ENCODE results near the gene ZKSCAN1. TPM values are rescaled to one million over a fixed set of nuclear protein-coding genes. Genes with fewer than 3 reads are reported as not detected.

The ZKSCAN1 gene
- polyA plus RNA-seq, 2 donors: 10.5 to 25.0 TPM

DNA sequence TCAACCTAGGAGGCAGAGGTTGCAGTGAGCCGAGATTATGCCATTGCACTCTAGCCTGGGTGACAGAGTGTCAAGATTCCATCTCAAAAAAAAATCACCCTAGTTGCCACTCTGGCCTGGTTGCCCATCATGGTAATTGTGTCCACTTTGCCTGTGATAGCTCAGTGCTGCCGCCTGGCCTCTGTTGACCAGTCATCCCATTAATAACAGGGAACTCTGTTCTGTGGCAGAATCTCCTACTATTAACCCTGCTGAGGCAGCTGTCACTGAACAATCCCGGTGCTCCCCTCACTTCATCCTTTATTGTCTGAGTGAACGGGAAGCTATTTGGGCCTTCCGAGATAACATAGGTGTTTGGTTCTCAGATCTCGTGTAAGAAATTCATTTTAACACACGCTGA lies 51.6 kb downstream of the ZKSCAN1 start:
- peaks cover 7 to 20% of the 10 kb centered on the region in 2 donors for H3K9me3 ChIP-seq (ENCODE audit: control insufficient read depth in 2 of 2, insufficient read depth in 1 of 2, low read depth in 1 of 2, low read length in 1 of 2)
- 92 to 95% methylated on average over 7 of the region's 7 CpGs for WGBS, 2 donors
- no peak overlapping the region for H3K4me3 ChIP-seq (ENCODE audit: low read depth in 1 of 2, low read length in 2 of 2)
- H3K36me3 ChIP-seq (ENCODE audit: control insufficient read depth in 2 of 2, insufficient read depth in 2 of 2, low read length in 1 of 2): peaks cover 12 to 30% of the 10 kb centered on the region in 2 donors
- no peaks in the 10 kb centered on the region for H3K4me1 ChIP-seq (ENCODE audit: control insufficient read depth in 2 of 2, insufficient read depth in 2 of 2, low read length in 1 of 2)
- H3K27me3 ChIP-seq (ENCODE audit: control insufficient read depth in 1 of 2, insufficient read depth in 2 of 2, low read length in 2 of 2): no peaks in the 10 kb centered on the region
- H3K27ac ChIP-seq (ENCODE audit: low read depth in 2 of 2, low read length in 1 of 2): no peak overlapping the region

GRCh38 chr7:100069991-100070390 lies 54.6 kb downstream of the ZKSCAN1 start:
- no peaks in the 10 kb centered on the region for H3K27me3 ChIP-seq (ENCODE audit: control insufficient read depth in 1 of 2, insufficient read depth in 2 of 2, low read length in 2 of 2)
- 94 to 96% methylated on average over 5 of the region's 5 CpGs for WGBS, 2 donors
- H3K27ac ChIP-seq (ENCODE audit: low read depth in 2 of 2, low read length in 1 of 2): no peak overlapping the region
- H3K4me3 ChIP-seq (ENCODE audit: low read depth in 1 of 2, low read length in 2 of 2): no peak overlapping the region
- H3K9me3 ChIP-seq (ENCODE audit: control insufficient read depth in 2 of 2, insufficient read depth in 1 of 2, low read depth in 1 of 2, low read length in 1 of 2): peaks cover 13 to 31% of the 10 kb centered on the region in 2 donors
- no peaks in the 10 kb centered on the region for H3K4me1 ChIP-seq (ENCODE audit: control insufficient read depth in 2 of 2, insufficient read depth in 2 of 2, low read length in 1 of 2)
- peaks cover 34 to 44% of the 10 kb centered on the region in 2 donors for H3K36me3 ChIP-seq (ENCODE audit: control insufficient read depth in 2 of 2, insufficient read depth in 2 of 2, low read length in 1 of 2)

DNA sequence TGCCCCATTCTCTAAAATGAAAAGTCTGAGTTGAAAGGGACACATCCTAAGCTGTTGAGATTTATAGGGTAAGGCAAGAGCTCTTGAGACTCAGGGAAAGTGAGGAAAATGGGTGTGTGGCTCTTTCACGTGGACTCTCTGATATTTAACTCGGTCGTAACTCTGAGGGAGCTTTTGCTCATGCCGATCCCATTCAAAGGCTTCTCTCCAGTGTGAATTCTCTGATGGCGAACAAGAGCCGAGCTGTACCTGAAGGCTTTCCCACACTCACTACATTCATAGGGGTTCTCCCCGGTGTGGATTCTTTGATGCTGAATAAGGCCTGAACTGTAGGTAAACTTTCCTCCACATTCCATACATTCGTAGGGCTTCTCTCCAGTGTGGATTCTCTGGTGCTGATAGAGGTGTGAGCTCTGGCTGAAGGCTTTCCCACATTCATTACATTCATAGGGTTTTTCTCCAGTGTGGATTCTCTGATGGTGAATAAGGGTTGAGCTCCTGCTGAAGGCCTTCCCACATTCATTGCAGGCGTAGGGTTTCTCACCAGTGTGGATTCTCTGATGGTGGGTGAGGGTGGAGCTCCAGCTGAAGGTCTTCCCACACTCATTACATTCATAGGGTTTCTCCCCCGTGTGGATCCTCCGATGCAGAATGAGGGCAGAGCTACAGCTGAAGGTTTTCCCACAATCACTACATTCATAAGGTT lies 55.8 kb downstream of the ZKSCAN1 start:
- H3K4me1 ChIP-seq (ENCODE audit: control insufficient read depth in 2 of 2, insufficient read depth in 2 of 2, low read length in 1 of 2): no peaks in the 10 kb centered on the region
- H3K27ac ChIP-seq (ENCODE audit: low read depth in 2 of 2, low read length in 1 of 2): no peak overlapping the region
- no peak overlapping the region for H3K4me3 ChIP-seq (ENCODE audit: low read depth in 1 of 2, low read length in 2 of 2)
- H3K9me3 ChIP-seq (ENCODE audit: control insufficient read depth in 2 of 2, insufficient read depth in 1 of 2, low read depth in 1 of 2, low read length in 1 of 2): peaks cover 13 to 36% of the 10 kb centered on the region in 2 donors
- WGBS, 2 donors: 98% methylated on average over 11 of the region's 11 CpGs
- H3K36me3 ChIP-seq (ENCODE audit: control insufficient read depth in 2 of 2, insufficient read depth in 2 of 2, low read length in 1 of 2): peaks cover 41 to 52% of the 10 kb centered on the region in 2 donors
- no peaks in the 10 kb centered on the region for H3K27me3 ChIP-seq (ENCODE audit: control insufficient read depth in 1 of 2, insufficient read depth in 2 of 2, low read length in 2 of 2)

DNA sequence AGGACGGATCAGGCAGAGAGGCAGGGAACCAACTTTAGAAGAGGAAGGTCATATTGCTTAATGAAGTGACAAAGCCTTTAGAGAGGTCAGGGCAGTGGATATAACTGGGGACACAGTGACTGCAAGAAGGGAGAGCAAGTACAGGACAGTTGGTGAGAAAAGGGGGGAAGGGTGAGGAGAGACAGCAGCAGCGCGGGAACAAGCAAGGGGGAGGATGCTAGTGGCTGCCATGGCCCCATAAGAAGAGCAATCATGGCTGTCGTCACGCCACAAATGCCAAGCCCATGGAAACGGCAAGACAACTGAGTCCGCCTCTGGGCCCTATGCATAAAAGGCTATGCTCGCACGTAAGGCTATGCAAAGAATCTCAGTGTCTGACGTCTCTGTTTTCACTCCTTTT lies 57.1 kb downstream of the ZKSCAN1 start:
- no peak overlapping the region for H3K4me3 ChIP-seq (ENCODE audit: low read depth in 1 of 2, low read length in 2 of 2)
- no peaks in the 10 kb centered on the region for H3K27me3 ChIP-seq (ENCODE audit: control insufficient read depth in 1 of 2, insufficient read depth in 2 of 2, low read length in 2 of 2)
- H3K9me3 ChIP-seq (ENCODE audit: control insufficient read depth in 2 of 2, insufficient read depth in 1 of 2, low read depth in 1 of 2, low read length in 1 of 2): peaks cover 13 to 36% of the 10 kb centered on the region in 2 donors
- H3K27ac ChIP-seq (ENCODE audit: low read depth in 2 of 2, low read length in 1 of 2): no peak overlapping the region
- WGBS, 2 donors: 97 to 99% methylated on average over 10 of the region's 10 CpGs
- peaks cover 43 to 59% of the 10 kb centered on the region in 2 donors for H3K36me3 ChIP-seq (ENCODE audit: control insufficient read depth in 2 of 2, insufficient read depth in 2 of 2, low read length in 1 of 2)
- H3K4me1 ChIP-seq (ENCODE audit: control insufficient read depth in 2 of 2, insufficient read depth in 2 of 2, low read length in 1 of 2): no peaks in the 10 kb centered on the region

DNA sequence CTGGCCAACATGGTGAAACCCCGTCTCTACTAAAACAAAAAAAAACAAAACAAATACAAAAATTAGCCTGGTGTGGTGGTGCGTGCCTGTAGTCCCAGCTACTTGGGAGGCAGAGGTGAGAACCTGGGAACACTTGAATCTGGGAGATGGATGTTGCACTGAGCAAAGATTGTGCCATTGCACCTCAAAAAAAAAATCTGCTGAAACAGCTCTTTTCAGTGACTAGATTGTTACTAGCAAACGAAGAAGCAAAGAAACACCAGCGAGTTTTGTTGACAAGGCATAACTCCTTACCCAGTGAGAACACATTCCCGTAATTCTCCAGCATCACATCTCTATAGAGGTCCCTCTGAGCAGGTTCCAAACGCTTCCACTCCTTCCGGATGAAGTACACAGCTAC lies 59.4 kb downstream of the ZKSCAN1 start:
- peaks cover 46 to 63% of the 10 kb centered on the region in 2 donors for H3K36me3 ChIP-seq (ENCODE audit: control insufficient read depth in 2 of 2, insufficient read depth in 2 of 2, low read length in 1 of 2)
- no peak overlapping the region for H3K27ac ChIP-seq (ENCODE audit: low read depth in 2 of 2, low read length in 1 of 2)
- H3K4me1 ChIP-seq (ENCODE audit: control insufficient read depth in 2 of 2, insufficient read depth in 2 of 2, low read length in 1 of 2): no peaks in the 10 kb centered on the region
- H3K9me3 ChIP-seq (ENCODE audit: control insufficient read depth in 2 of 2, insufficient read depth in 1 of 2, low read depth in 1 of 2, low read length in 1 of 2): peaks cover 13 to 36% of the 10 kb centered on the region in 2 donors
- H3K4me3 ChIP-seq (ENCODE audit: low read depth in 1 of 2, low read length in 2 of 2): no peak overlapping the region
- no peaks in the 10 kb centered on the region for H3K27me3 ChIP-seq (ENCODE audit: control insufficient read depth in 1 of 2, insufficient read depth in 2 of 2, low read length in 2 of 2)
- 95 to 96% methylated on average over 7 of the region's 7 CpGs for WGBS, 2 donors

GRCh38 chr7:100075418-100075817 lies 60.0 kb downstream of the ZKSCAN1 start:
- H3K27ac ChIP-seq (ENCODE audit: low read depth in 2 of 2, low read length in 1 of 2): no peak overlapping the region
- peaks cover 0 to 3% of the 10 kb centered on the region in 2 donors for H3K4me1 ChIP-seq (ENCODE audit: control insufficient read depth in 2 of 2, insufficient read depth in 2 of 2, low read length in 1 of 2)
- no peaks in the 10 kb centered on the region for H3K27me3 ChIP-seq (ENCODE audit: control insufficient read depth in 1 of 2, insufficient read depth in 2 of 2, low read length in 2 of 2)
- WGBS, 2 donors: 94 to 95% methylated on average over 6 of the region's 6 CpGs
- H3K4me3 ChIP-seq (ENCODE audit: low read depth in 1 of 2, low read length in 2 of 2): no peak overlapping the region
- H3K36me3 ChIP-seq (ENCODE audit: control insufficient read depth in 2 of 2, insufficient read depth in 2 of 2, low read length in 1 of 2): peaks cover 46 to 61% of the 10 kb centered on the region in 2 donors
- peaks cover 13 to 30% of the 10 kb centered on the region in 2 donors for H3K9me3 ChIP-seq (ENCODE audit: control insufficient read depth in 2 of 2, insufficient read depth in 1 of 2, low read depth in 1 of 2, low read length in 1 of 2)

DNA sequence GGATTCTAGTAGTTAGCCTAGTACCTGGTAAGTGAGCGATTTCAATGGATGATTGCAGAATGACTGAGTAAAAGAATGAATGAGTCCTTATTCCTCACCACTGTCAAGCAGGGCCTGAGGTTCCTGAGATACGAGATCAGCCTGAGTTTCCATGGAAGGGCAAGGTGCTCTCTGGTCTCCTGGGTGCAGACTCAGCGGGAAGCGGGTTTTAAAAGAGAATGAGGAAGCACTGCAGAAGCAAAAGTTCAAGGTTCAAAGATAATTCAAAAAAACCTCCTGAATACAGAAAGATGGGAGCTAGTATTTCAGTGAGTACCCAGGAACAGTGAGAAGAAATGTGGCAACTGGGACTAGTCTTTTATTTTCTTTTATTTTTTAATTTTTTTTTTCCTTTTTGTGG lies 61.8 kb downstream of the ZKSCAN1 start:
- H3K27ac ChIP-seq (ENCODE audit: low read depth in 2 of 2, low read length in 1 of 2): no peak overlapping the region
- H3K4me3 ChIP-seq (ENCODE audit: low read depth in 1 of 2, low read length in 2 of 2): no peak overlapping the region
- peaks cover 35 to 43% of the 10 kb centered on the region in 2 donors for H3K36me3 ChIP-seq (ENCODE audit: control insufficient read depth in 2 of 2, insufficient read depth in 2 of 2, low read length in 1 of 2)
- H3K4me1 ChIP-seq (ENCODE audit: control insufficient read depth in 2 of 2, insufficient read depth in 2 of 2, low read length in 1 of 2): peaks cover 2 to 3% of the 10 kb centered on the region in 2 donors
- H3K9me3 ChIP-seq (ENCODE audit: control insufficient read depth in 2 of 2, insufficient read depth in 1 of 2, low read depth in 1 of 2, low read length in 1 of 2): peaks cover 5 to 14% of the 10 kb centered on the region in 2 donors
- H3K27me3 ChIP-seq (ENCODE audit: control insufficient read depth in 1 of 2, insufficient read depth in 2 of 2, low read length in 2 of 2): no peaks in the 10 kb centered on the region
- WGBS, 2 donors: 86 to 97% methylated on average over 4 of the region's 4 CpGs

DNA sequence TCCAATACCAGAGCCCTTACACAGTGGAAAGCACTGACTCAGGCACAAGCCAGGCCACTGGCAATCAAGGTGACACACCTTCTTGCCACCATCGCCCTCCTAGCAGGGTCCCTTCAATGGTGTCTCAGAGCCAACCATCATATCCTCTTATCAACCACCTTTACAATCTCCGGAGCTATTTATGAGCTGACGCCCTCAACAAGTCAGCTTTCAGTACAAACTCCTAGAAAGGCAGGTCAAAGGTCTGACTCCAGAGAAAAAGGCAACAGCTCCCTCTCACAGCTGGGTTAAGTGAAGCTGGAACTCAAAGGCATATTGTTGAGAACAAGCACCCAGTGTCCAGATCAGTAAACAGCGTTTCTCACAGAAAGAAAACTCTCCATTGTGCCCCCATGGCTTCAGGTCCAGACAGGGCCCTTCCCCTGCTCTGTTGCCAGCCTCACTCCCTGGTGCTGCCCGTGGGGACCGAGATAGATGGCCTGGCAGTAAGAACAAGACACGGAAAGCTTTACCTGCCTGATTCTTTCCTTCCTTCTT lies 63.7 kb downstream of the ZKSCAN1 start:
- Histone ChIP-seq H3K4me3 (ENCODE audit: low read depth in 1 of 2, low read length in 2 of 2) (no peak overlapping the region), H3K27me3 (ENCODE audit: control insufficient read depth in 1 of 2, insufficient read depth in 2 of 2, low read length in 2 of 2) (no peaks in the 10 kb centered on the region), H3K9me3 (ENCODE audit: control insufficient read depth in 2 of 2, insufficient read depth in 1 of 2, low read depth in 1 of 2, low read length in 1 of 2) (peaks cover 0 to 5% of the 10 kb centered on the region in 2 donors), H3K4me1 (ENCODE audit: control insufficient read depth in 2 of 2, insufficient read depth in 2 of 2, low read length in 1 of 2) (peaks cover 2 to 3% of the 10 kb centered on the region in 2 donors), H3K27ac (ENCODE audit: low read depth in 2 of 2, low read length in 1 of 2) (no peak overlapping the region), H3K36me3 (ENCODE audit: control insufficient read depth in 2 of 2, insufficient read depth in 2 of 2, low read length in 1 of 2) (peaks cover 19 to 25% of the 10 kb centered on the region in 2 donors)
- WGBS, 2 donors: 74 to 81% methylated on average over 7 of the region's 7 CpGs

DNA sequence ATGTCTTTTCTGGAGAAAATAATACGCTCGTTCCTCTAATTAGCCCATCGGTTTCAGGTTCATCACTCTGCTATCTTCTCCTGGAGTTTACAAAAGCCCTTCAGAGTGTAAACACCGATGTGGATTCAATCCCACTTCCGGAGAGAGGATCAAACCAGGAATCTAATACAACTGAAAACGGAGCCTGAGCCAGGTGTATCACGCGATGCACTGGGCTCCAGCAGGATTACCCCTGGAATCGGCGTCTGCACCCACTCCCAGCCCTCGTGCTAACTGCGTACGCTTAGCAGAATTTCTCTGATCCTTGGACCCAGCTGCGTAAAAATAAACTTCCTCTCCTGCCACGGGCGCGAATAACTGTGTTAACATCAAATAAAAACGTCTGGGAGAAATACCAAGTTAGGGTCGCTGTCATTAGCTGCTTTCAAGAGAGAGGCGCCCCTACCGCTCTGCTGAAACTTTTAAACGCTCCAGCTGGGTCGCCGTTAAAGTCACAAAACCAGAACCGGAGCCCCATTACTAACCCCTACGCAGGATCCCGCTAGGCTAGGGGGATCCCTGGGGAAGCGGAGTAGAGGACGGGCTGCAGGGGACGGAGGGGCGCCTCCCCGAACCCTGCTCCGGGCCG lies 65.6 kb downstream of the ZKSCAN1 start:
- peak overlapping the region; percentile 82 to 90 for H3K27ac ChIP-seq (ENCODE audit: low read depth in 2 of 2, low read length in 1 of 2)
- peak overlapping the region; percentile 93 to 94 for H3K4me3 ChIP-seq (ENCODE audit: low read depth in 1 of 2, low read length in 2 of 2)
- peaks cover 2 to 3% of the 10 kb centered on the region in 2 donors for H3K4me1 ChIP-seq (ENCODE audit: control insufficient read depth in 2 of 2, insufficient read depth in 2 of 2, low read length in 1 of 2)
- no peaks in the 10 kb centered on the region for H3K9me3 ChIP-seq (ENCODE audit: control insufficient read depth in 2 of 2, insufficient read depth in 1 of 2, low read depth in 1 of 2, low read length in 1 of 2)
- no peaks in the 10 kb centered on the region for H3K27me3 ChIP-seq (ENCODE audit: control insufficient read depth in 1 of 2, insufficient read depth in 2 of 2, low read length in 2 of 2)
- peaks cover 6 to 12% of the 10 kb centered on the region in 2 donors for H3K36me3 ChIP-seq (ENCODE audit: control insufficient read depth in 2 of 2, insufficient read depth in 2 of 2, low read length in 1 of 2)
- 2% methylated on average over 34 of the region's 34 CpGs for WGBS, 2 donors

All from esophagus (tissue), 2 donors.